ENCODE results near the gene FTH1. TPM values are rescaled to one million over a fixed set of nuclear protein-coding genes. Genes with fewer than 3 reads are reported as not detected.
A peak's percentile ranks its signal among the peaks of the same experiment; 100 is the strongest.

Gene FTH1
- total RNA-seq, 1 donor = 708 TPM

DNA sequence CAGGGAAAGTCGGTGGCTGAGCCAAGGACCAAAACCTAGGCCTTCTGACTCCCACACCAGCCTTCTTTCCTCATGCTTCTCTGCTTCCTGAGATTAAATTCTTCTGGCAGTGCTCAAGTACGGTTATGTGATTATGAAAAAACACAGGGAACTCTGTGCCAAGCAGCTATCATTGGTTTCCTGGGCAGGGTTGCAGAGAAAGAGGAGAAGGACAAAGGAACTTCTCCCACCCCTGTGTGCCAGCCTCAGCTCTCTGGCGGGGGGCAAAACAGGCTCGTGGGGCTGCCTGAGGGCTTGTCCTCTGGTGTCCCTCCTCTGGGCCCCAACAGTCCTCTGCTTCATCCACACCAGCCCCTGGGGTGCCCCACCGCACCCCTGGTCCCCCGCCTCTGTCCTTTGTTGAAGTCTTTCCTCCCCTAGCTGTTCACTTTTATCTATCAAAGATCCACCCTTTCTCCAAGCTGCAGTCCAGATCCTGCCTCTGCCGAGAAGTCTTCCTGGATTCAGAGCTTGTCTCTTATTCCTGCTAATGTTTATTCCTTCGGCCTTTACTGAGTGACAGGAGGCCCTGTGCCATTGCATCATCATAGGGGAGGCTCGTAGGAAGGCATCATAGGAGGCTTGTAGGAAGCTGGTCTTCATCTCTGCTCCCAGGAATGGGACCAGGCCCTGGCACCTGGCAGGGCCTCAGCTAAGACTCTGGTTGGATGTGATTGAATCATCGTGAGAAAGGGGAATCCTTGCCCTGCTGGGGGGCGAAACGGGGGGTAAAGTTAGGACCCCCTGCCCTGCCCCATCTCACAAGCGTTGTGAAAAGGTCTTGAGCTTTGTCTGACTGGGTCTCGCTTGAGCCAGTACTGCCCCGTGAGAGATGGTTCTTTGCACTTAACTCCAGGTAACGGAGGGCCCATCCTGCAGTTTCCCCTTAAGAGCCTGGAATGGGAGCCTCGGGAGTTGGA lies 11.5 kb upstream of the FTH1 start:
- DNase-seq (ENCODE audit: low read depth) = peak; percentile 73
- no peak overlapping the region for H3K4me3 ChIP-seq (ENCODE audit: low read depth, low read length)
- TF ChIP-seq, protein P1, sequence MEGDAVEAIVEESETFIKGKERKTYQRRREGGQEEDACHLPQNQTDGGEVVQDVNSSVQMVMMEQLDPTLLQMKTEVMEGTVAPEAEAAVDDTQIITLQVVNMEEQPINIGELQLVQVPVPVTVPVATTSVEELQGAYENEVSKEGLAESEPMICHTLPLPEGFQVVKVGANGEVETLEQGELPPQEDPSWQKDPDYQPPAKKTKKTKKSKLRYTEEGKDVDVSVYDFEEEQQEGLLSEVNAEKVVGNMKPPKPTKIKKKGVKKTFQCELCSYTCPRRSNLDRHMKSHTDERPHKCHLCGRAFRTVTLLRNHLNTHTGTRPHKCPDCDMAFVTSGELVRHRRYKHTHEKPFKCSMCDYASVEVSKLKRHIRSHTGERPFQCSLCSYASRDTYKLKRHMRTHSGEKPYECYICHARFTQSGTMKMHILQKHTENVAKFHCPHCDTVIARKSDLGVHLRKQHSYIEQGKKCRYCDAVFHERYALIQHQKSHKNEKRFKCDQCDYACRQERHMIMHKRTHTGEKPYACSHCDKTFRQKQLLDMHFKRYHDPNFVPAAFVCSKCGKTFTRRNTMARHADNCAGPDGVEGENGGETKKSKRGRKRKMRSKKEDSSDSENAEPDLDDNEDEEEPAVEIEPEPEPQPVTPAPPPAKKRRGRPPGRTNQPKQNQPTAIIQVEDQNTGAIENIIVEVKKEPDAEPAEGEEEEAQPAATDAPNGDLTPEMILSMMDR (IDR thresholded peaks at IDR 0.05; ENCODE audit: insufficient read depth, low read depth, low read length) = no peak

DNA sequence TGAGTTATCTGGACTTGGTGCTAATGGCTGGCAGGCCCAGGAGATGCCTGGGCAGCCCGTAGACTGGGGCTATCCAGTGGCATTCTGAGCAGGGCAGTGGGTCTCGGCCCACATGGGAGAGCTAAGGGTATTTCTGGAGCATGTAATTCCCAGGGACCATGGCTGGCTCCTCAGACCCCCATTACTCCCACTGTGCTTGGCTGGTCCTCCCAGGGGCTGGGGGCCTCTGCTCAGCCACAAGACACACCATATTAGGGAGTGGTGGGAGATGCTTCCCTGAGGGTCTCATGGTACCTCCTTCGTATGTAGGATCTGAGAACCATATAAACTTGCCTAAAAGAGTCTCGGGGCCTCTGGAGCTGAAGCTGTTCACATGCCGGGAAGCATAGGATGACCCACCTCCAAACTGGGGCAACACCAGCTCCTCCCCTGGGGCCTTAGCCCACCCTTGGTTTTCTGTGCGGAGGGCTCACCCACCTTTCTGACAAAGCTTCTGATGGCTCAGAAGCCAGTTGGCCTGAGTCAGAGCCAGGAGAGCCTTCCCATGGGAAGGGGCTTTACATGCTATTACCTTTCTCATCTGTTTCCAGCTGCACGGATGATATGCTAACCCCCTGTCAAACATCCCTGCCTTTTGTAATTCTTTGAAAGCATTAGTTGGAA lies 9.5 kb upstream of the FTH1 start:
- TF ChIP-seq, protein P1 (IDR thresholded peaks at IDR 0.05; ENCODE audit: insufficient read depth, low read depth, low read length) = no peak
- no peak for DNase-seq (ENCODE audit: low read depth)
- no peak overlapping the region for H3K4me3 ChIP-seq (ENCODE audit: low read depth, low read length)

DNA sequence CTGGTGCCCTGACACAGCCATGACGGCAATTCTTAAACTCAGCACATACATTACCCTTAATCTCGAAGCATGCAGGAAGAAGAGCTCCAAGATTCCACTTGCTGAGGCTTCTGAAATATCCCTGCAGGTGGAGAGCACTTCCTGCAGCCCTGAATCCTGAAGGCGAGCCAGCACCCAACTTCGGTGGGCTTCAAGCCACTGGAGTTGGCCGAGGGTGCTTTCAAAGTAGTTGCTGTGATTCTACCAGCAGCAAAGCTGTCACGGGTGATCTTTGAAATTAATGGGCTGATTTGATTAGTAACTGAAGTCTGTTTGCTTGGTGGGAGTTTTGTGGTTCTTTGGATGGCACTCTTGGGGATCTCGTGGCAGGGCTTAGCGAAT lies 9.0 kb upstream of the FTH1 start:
- no peak overlapping the region for H3K4me3 ChIP-seq (ENCODE audit: low read depth, low read length)

DNA sequence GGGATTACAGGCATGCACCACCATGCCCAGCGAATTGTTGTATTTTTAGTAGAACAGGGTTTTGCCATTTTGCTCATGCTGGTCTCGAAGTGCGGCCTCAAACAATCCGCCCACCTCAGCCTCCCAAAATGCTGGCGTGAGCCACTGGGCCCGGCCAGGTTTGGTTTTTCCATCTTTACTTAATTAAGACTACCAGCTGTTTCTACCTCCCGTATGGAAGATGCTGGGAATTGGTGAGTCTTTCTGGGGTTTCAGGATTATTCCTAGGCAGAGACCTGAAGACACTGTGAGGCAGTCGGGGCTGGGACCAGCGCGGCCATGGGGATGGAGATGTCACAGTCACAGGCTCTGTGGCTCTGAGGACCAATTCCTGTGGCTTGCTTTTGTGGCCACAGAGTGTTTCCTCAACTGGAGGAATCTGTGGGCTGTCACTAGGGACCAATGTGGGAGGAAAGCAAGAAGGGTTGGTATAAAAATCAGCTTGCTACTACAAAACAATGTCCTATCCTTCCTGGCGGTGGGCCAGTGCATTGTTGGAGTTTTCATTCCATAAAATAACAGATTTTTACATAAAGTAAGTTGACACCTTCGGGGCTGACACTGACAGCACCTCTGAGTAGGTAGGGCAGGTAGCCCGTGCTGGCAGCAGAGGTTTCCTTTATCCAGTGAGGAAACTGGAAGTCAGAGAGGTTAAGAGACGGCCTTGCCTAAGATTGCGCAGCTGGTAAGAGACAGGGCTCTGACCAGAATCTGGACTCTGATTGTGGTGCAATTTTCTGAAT lies 8.4 kb upstream of the FTH1 start:
- H3K4me3 ChIP-seq (ENCODE audit: low read depth, low read length) = no peak overlapping the region
- DNase-seq (ENCODE audit: low read depth) = no peak
- TF ChIP-seq, protein P1 (IDR thresholded peaks at IDR 0.05; ENCODE audit: insufficient read depth, low read depth, low read length) = no peak

More for the DNA sequence above, 9.0 kb upstream of the FTH1 start:
- no peak for DNase-seq (ENCODE audit: low read depth)
- TF ChIP-seq, protein P1 (IDR thresholded peaks at IDR 0.05; ENCODE audit: insufficient read depth, low read depth, low read length) = no peak

DNA sequence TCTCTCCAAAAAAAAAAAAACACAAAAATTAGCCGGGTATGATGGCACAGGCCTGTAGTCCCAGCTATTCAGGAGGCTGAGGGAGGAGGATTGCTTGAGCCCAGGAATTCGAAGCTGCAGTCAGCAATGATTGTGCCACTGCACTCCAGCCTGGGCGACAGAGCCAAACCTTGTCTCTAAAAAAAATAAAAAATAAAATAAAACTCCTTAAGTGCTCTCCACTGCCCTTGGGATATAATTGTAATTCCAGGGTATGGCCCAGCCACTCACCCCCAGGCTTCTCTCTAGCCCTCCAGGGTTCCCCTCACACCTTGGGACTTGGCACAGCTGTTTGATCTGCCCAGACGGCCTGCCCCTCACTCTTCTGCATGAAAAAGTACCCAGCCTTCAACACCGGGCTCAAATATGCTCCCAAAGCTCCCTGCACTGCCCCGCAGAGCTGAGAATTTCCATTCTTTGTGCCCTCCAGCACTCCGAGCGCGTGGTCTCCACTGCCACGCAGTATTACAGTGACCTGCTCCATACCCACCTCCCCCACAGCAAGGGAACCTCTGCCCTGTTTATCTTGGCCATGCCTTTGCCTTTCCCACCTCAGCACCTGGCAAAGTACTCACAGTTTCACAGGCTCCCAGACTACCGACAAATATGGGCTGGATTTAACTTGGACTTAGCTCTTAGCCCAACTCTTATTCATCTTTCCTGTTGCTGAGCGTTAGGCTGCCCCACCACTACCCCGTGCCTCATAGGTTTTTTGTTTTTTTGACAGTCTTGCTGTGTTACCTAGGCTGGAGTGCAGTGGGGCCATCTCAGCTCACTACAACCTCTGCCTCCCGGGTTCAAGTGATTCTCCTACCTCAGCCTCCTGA lies 7.6 kb upstream of the FTH1 start:
- DNase-seq (ENCODE audit: low read depth) = no peak
- H3K4me3 ChIP-seq (ENCODE audit: low read depth, low read length) = no peak overlapping the region
- TF ChIP-seq, protein P1 (IDR thresholded peaks at IDR 0.05; ENCODE audit: insufficient read depth, low read depth, low read length) = no peak

Data from fibroblast of villous mesenchyme (primary cell).